HG03460 (cell line): ENCODE data around the gene SLC5A4.
"Not testable (repeated sequence)": the region's sequence is repeated elsewhere in the genome, so short reads cannot be mapped to it uniquely, and the experiment has no call there.

Source experiments
- ATAC-seq: cut with Tn5 transposase; IDR thresholded peaks from one replicate; pipeline ENCODE4 v1.9.1; 2021; ENCODE audit not compliant: unreplicated experiment

Gene SLC5A4

DNA sequence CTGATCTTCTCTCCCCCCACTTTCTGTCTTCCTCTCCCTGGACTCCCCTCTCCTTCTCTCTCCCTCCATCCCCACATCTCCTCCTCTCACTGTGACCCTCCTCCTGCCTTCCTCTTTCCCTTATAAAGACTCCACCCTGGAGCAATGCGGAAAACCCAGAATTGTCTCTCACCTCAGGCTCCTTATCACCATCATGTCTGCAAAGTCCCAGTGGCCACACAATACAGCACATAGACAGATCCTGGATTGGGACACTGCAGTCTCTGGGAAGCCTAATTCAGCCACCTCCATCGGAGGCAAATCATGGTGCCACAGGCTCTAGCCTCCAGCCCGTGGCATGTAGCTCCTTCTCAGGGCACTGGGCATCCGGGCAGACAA is 53.0 kb downstream of the SLC5A4 start:
- ATAC-seq = no peak

DNA sequence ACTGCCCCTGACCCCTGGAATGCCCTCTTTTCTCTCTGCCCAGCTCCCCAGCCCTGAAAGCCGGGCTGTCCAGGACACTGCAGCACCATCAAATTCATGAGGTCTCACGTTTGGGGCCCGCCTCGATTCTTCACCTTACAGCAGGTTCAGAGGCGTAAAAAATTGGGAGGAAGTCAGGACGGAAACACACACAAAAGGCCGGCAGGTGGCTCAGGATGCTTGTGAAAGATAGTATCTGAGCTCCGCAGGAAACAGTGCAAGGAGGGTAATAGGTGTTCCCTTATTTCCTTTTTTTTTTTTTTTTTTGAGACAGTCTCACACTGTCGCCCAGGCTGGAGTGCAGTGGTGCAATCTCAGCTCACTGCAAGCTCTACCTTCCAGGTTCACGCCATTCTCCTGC is 54.4 kb downstream of the SLC5A4 start:
- ATAC-seq = no peak

DNA sequence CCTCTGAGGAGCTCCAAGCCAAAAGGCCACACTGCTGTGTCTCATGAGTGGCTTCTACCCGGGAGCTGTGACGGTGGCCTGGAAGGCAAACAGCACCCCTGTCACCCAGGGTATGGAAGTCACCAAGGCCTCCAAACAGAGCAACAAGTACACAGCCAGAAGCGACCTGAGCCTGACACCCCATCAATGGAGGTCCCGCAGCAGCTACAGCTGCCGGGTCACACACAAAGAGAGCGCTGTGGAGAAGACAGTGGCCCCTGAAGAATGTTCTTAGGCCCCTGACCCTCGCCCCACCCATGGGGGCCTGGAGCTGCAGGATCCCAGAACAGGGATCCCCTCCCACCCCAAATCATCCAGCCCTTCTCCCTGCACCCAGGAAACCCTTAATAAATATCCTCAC is 55.2 kb downstream of the SLC5A4 start:
- ATAC-seq = no peak

DNA sequence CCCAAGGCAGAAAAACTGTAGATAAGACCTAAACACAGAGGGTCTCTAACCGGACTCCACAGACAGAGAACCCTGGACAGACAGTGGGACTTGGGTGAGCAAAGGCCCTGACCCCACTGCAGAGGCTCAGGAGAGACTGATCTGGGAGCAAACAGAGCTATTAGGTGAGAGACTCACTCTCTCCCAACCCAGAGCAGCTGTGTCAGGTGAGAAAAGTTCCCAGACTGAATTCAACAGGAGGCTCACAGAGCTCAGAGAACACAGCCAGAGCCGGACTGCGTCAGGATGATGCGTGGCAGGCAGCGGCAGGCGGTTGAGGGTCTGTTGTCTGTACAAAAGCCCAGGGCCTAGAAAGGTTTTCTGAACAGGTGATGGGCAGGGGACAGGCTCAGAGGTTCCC is 55.8 kb downstream of the SLC5A4 start:
- no peak for ATAC-seq

DNA sequence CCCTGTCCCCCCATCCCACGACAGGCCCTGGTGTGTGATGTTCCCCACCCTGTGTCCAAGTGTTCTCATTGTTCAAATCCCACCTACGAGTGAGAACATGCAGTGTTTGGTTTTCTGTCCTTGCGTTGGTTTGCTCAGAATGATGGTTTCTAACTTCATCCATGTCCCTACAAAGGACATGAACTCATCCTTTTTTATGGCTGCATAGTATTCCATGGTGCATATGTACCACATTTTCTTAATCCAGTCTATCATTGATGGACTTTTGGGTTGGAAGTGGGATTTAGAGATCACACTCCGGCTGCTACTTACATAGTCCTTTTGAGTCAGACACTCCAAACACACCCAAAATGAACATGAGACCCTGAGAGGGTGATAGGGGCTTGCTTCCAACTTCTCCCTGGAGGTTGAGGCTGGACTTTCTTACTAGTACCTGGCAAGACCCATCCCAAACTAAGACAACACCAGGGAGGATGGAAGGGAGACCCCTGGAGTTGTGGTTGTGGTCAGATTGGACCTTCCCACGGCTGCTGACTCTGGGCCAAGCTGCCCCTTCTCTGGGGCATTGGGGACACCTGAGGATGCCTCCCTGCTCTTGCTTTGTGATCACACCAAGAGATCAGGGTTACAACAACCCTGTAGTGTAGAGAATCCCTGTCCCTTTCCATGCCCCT is 57.5 kb downstream of the SLC5A4 start:
- not testable (repeated sequence) for ATAC-seq

DNA sequence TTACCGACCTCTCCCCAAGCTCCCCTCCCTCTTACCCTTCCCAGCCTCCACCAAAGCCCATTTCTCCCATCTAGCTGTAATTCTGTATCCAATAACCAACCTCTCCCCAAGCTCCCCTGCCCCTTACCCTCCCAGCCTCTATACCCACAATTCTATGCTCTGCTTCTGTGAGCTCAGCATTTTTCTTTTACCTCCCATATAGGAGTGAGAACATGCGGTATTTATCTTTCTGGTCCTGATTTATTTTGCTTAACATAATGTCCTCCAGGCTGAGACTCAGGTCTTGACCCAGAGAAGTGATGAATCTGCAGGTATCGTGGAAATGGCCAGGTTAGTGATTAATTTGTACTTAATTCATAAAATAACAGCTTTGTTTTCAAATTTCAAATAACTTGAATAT is 59.2 kb downstream of the SLC5A4 start:
- ATAC-seq = not testable (repeated sequence)

DNA sequence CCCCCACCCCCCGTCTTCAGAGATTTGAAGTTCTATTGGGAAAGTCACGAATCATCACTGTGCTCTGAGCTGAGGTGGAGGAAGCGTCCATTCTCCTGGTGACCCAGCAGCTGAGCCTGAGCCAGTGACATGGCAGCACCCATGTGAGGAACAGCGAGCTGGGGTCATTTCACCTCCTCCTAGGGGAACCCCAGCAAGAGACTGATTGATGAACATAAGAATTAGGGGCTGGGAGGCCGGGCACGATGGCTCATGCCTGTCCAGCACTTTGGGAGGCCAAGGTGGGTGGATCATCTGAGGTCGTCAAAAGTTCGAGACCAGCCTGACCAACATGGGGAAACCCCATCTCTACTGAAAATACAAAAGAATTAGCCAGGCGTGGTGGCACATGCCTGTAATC is 61.8 kb downstream of the SLC5A4 start:
- not testable (repeated sequence) for ATAC-seq

DNA sequence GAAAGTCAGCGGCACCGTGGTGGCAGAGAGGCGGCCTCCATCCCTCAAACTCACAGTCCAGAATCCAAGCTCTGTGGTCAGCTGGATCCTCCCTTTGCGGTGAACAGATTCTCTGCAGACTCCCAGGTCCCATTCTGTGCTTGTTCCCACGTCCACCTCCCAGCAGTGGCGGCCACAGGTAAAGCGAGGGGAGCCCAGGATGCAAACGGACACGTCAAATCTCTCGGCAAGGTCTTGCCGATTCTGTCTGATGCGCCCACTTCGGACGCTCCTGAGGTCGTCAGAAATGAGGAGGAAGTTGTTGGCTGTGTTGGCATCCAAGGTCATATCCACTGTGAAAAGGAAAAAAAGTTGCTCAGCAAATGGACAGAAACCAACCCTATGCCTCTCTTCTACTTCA is 64.1 kb downstream of the SLC5A4 start:
- not testable (repeated sequence) for ATAC-seq

DNA sequence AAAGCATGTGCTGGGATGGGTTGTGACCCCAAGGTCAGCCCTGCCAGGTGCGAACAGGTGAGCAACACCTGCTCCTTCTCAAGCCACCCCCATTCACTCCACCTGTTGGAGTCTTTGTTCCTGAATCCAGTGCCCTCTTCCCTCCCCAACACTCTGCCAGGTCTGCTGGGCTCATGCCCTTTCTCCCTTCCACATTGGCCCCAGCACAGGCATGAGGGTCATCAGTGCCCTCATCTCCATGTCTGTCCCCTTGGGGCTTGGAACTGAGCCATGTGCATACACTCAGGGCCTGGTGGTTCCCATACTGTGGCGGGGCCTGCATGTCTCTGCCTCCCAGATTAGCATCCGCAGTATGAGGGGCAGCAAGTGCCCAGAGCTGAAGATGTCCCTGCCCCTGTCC is 69.3 kb downstream of the SLC5A4 start:
- no peak for ATAC-seq

DNA sequence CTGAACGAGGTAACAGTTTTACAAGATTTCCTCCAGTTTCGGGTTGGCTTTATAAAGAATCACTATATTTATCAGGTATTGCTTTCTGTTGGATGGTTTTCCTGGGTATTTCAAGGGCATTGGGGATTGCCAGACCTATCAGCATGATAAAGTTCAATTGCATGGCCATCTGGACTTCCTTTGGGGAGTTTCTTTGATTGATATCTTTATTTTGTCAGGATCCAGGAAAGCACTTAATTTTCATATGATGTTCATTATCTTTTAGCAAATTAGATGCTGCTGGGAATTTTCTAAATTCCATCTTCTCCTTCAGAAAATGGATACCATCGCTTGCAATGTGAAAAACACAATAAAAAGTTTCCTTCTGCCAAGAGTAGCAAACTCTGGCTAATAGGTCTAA is 71.5 kb downstream of the SLC5A4 start:
- ATAC-seq = no peak

DNA sequence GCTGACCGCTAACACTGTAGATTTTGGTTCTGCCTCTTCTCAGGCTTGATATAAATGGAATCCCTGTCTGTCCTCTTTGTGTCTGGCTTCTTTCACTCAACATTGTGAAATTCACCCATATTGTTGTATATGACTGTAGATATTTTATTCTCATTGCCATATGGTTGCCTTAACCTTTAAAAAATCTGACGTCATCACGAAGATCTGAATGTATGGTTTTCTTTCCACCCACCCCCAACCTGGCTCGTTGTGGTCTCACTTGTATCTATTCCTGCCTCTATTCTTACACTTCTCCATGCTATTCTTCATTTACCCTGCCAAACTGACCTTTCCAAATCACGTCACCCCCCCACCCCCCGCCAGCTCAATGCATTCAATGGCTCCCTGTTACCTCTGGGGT is 74.1 kb downstream of the SLC5A4 start:
- no peak for ATAC-seq

DNA sequence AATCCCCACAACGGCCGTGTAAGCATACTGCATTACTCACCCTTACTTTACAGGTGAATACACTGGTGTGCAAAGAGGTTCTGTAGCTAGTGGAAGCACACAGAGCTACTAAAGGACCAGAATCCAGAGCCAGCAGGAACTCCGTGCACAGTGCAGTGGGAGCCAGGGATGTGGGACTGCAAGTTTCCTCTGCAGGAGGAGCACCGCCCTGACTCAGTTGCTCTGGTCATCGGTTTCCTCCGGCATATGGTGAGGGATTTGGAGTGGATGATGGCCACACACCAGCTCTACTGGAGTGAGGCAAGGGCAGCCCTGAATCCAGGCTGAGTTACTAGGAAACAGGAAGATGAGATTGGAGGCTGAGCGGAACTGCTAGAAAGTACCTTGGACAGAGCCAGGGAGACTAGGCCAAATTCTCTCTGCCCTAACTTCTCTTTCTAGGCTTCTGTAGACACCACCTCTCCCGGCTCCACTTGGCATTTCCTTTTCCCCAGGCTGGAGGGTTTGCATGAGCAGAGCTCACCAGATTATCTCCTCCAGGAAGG is 77.9 kb downstream of the SLC5A4 start:
- no peak for ATAC-seq

DNA sequence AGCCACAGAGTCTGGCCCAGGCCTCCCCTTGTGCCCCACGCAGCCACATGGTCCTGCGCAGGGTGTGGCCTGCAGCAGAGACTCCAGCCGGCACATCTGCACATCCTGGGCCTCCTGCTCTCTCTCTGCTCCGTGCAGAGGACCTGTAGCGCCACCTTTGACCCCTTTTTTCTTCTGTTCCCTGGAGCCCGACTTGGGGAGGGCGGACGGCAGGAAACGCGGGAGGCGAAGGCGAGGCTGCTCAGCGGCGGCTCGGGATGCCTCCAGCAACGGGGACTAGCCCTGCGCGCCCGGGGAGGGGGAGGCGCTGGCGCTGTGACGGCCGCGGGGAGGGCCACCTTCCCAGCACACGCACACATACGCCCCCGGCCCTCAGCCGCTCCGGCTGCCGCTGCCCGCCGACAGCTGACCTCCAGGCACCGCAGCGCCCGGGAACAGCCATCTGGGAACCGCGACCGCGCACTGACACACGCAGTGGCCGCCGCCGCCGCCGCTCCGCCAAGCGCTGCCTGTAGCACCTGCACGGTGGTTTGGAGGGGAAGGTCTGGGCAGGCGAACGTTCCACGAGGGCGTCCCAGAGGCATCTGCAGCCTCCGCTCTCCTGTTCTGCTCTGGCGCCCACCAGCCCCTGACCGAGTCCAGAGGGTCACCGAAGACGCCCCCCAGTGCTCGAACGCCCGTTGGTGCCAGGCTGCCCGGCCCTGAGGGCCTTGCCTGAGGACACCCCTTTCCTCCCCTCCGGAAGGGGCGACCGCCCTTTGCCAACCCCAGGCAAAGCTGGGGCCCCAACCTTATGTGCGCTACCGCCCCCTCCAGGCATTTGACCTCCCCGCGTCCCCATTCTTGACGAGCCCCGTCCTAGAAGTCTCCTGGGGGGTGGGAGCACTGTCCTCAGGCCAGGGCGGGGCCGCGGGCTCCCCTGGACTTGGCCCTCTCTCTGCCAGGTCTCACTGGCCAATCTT is 79.2 kb downstream of the SLC5A4 start:
- no peak for ATAC-seq

DNA sequence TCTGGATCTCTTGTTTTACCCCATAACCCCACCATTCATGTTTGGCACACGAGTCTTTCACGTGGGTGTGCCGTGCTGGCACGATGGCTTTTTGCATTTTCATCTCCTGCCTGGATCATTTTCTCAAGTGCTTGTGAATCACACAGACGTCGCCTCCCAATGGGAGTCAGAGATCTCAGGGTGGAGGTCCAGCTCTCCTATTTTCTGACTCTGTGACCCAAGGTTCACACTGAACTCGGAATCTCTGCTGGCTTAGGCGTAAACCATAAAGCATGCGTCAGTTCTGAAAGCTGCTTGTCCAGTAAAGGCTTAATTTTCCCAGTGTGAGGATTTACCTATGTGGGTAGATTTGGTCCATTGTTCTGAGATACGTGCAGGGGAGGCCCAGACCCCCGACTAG is 80.0 kb downstream of the SLC5A4 start:
- ATAC-seq = no peak
